GM12878 (cell line): ENCODE data around the gene SLC39A11. TPM values are rescaled to one million over a fixed set of nuclear protein-coding genes. Genes with fewer than 3 reads are reported as not detected.

ENCODE experiments used
- ATAC-seq: fragments of 200-7000 bp; cut with Tn5 transposase; 3 replicates; pipeline ENCODE4 v1.9.1; 2020; ENCODE audit warnings: mild to moderate bottlenecking, moderate library complexity
- BruUV-seq: library from RNA; stranded (reverse); fragments of 400-500 nt; replicated peaks from 2 replicates; lab custom pipeline; 2021; lab: Mats Ljungman, UMichigan
- CTCF ChIA-PET: fragments of 300-600 bp; sonication (Branson Sonifier 250); formaldehyde crosslinking; extraction: SDS; loops from one replicate; lab custom pipeline; 2021; ENCODE audit warnings: inconsistent platforms; lab: Yijun Ruan, JAX
- POLR2A ChIA-PET: fragments of 350-600 bp; formaldehyde crosslinking; extraction: SDS; loops from one replicate; lab custom pipeline; 2021; ENCODE audit warnings: inconsistent platforms; lab: Charles Lee
- RAD21 ChIA-PET: fragments of 300-600 bp; sonication (Branson Sonifier 250); formaldehyde crosslinking; loops from one replicate; lab custom pipeline; 2023; ENCODE audit warnings: antibody characterized with exemption; ENCODE audit not compliant: unreplicated experiment; lab: Charles Lee
- SMC1A ChIA-PET: fragments of 300-600 bp; sonication (Branson Sonifier 250); formaldehyde crosslinking; loops from one replicate; lab custom pipeline; 2023; ENCODE audit not compliant: unreplicated experiment, uncharacterized antibody; lab: Charles Lee
- DNase-seq: peaks from one replicate; pipeline ENCODE4 v3.0.0-alpha.2; 2011; ENCODE audit warnings: low read depth, low spot score
- FAIRE-seq: peaks from 3 replicates; lab custom pipeline; 2011; peaks lifted over from hg19 to GRCh38; lab: Jason Lieb, UNC
- H2AFZ ChIP-seq: 2 replicates; pipeline ENCODE4 v1.6.0; 2011; ENCODE audit warnings: low read depth, low read length, control low read depth; ENCODE audit not compliant: control insufficient read depth
- H3K27ac ChIP-seq: 2 replicates; pipeline ENCODE4 v1.5.1; 2011; ENCODE audit warnings: control low read depth; ENCODE audit not compliant: control insufficient read depth, insufficient read depth
- H3K27me3 ChIP-seq, 2 experiments: replicated peaks in 1 of 2; 2 replicates each; pipeline versions ENCODE4 v1.6.0 to v1.6.1; 2011; ENCODE audit warnings: low read length in 1 of 2; ENCODE audit not compliant: control insufficient read depth in 2 of 2, insufficient read depth in 2 of 2
- H3K36me3 ChIP-seq, 2 experiments: 2 replicates each; pipeline ENCODE4 v1.5.1; 2011; ENCODE audit warnings: low read length in 1 of 2; ENCODE audit not compliant: control insufficient read depth in 2 of 2, insufficient read depth in 2 of 2
- H3K4me1 ChIP-seq: 2 replicates; pipeline ENCODE4 v1.6.1; 2011; ENCODE audit warnings: mild to moderate bottlenecking, low read length, moderate library complexity, mixed read lengths; ENCODE audit not compliant: control insufficient read depth, insufficient read depth
- H3K4me2 ChIP-seq: 2 replicates; pipeline ENCODE4 v1.6.0; 2011; ENCODE audit warnings: control low read depth; ENCODE audit not compliant: control insufficient read depth, insufficient read depth
- H3K4me3 ChIP-seq: fragments of 200-600 bp; sonication (generic); 2 replicates; pipeline ENCODE4 v1.5.1; 2016
- H3K79me2 ChIP-seq: 2 replicates; pipeline ENCODE4 v1.6.0; 2011; ENCODE audit warnings: low read length; ENCODE audit not compliant: control insufficient read depth, insufficient read depth
- H3K9ac ChIP-seq: 2 replicates; pipeline ENCODE4 v1.8.0; 2011; ENCODE audit warnings: low read length, control low read depth, mixed read lengths; ENCODE audit not compliant: control insufficient read depth, insufficient read depth
- H3K9me3 ChIP-seq: replicated peaks from 3 replicates; pipeline ENCODE4 v1.5.1; 2011; ENCODE audit warnings: mild to moderate bottlenecking, low read length; ENCODE audit not compliant: control insufficient read depth, insufficient read depth
- H4K20me1 ChIP-seq: 2 replicates; pipeline ENCODE4 v1.6.0; 2011; ENCODE audit not compliant: control insufficient read depth, insufficient read depth
- BCL11A ChIP-seq: IDR thresholded peaks from 2 replicates; pipeline ENCODE4 v1.6.1; 2011; ENCODE audit warnings: low read depth, low read length
- CUX1 ChIP-seq: IDR thresholded peaks from 2 replicates; pipeline ENCODE4 v1.6.1; 2012; ENCODE audit warnings: improper control_type of control experiment, low read depth, low read length; ENCODE audit not compliant: insufficient replicate concordance
- NKRF ChIP-seq: fragments of 450-650 bp; conservative IDR thresholded peaks from 2 replicates; pipeline ENCODE4 v1.6.1; 2017; ENCODE audit warnings: mild to moderate bottlenecking, moderate library complexity
- WGBS: methylation state at CpG from one replicate; pipeline ENCODE4 v1.1.6; 2016; ENCODE audit warnings: low lambda C conversion rate; ENCODE audit not compliant: insufficient replicate concordance, insufficient coverage; ENCODE audit errors: missing lambda C conversion rate; 5-methylcytosine and 5-hydroxymethylcytosine counted together
- in situ Hi-C: fragments of 300-500 bp; cut with MboI; formaldehyde crosslinking; loops from 9 replicates; pipeline ENCODE4 v1.14.3; 2018; ENCODE audit warnings: mixed read lengths
- intact Hi-C: fragments of 100-400 bp; cut with micrococcal nuclease; formaldehyde crosslinking; loops from one replicate; pipeline ENCODE4 v1.14.2; 2022; ENCODE audit not compliant: unreplicated experiment
- polyA plus RNA-seq, 11 experiments: library from polyadenylated mRNA; depleted of rRNA in 4 of 11; unstranded in 6 of 11; stranded (reverse) in 5 of 11; fragments of >200 nt; fragmentation: Nextera tagmentation in 4 of 11; fragmentation: Illumina TruSeq in 1 of 11; extraction: Ambion mirVana in 4 of 11; extraction: Trizol in 1 of 11; gene quantifications; 1 replicate in 1 of 11; 2 replicates in 10 of 11; pipeline versions ENCODE4 v1.2.1 to v1.2.3, GENCODE V29; 2011 to 2016; ENCODE audit warnings: inconsistent platforms in 2 of 11, missing spikeins in 2 of 11, low read depth in 1 of 11
- total RNA-seq, 4 experiments: library from RNA; depleted of rRNA in 3 of 4; stranded (reverse); fragments of >200 nt in 3 of 4; fragmentation: Illumina TruSeq in 1 of 4; extraction: Trizol in 1 of 4; gene quantifications; 2 replicates each; pipeline versions ENCODE4 v1.2.1 to v1.2.3, GENCODE V29; 2013 to 2021

SLC39A11 gene
- total and polyA plus RNA-seq, 10 of the 15 experiments (the other 5 are each of a cell fraction or from before 2014, with no cell fraction given): 8.6 to 23.8 (median 14.0) TPM

GRCh38 chr17:72972263-72972951 is 120.1 kb downstream of the SLC39A11 start:
- Histone ChIP-seq H4K20me1 (no peaks in the 10 kb centered on the region), H3K36me3 (no peaks in the 10 kb centered on the region), H3K27me3 (no peaks in the 10 kb centered on the region), H3K27ac (no peak overlapping the region), H3K79me2 (peaks cover 2% of the 10 kb centered on the region; the same call in 1 of the 2 replicates), H3K9ac (no peak overlapping the region), H2AFZ (no peak overlapping the region), H3K4me1 (peaks cover 6% of the 10 kb centered on the region), H3K4me2 (no peak overlapping the region), H3K4me3 (no peak overlapping the region), H3K9me3 (no peaks in the 10 kb centered on the region; the same call in 1 of the 3 replicates)
- WGBS: over 99% methylated on average over 9 of the region's 9 CpGs
- no peak for TF ChIP-seq NKRF
- BruUV-seq: no TSS peak
- ChIA-PET POLR2A (no interaction called here), CTCF (interaction anchor here (0.7 to 1.5 kb wide), 2 partner anchors 13 to 244 kb away, joined by 3 to 4 read pairs; no protein-coding TSS in a partner anchor), SMC1A (no interaction called here), RAD21 (no interaction called here)
- ATAC-seq (no peak), DNase-seq (no peak), FAIRE-seq (no peak)
- intact Hi-C loops: no loop called here
- in situ Hi-C loops: no loop called here

GRCh38 chr17:72971226-72971880 is 121.1 kb downstream of the SLC39A11 start:
- BruUV-seq: no TSS peak
- SMC1A ChIA-PET: interaction anchor here (0.6 kb wide), 1 partner anchor 371 kb away, joined by 3 read pairs; no protein-coding TSS in a partner anchor
- Histone ChIP-seq H3K79me2 (peaks cover 2% of the 10 kb centered on the region; the same call in 1 of the 2 replicates), H2AFZ (no peak overlapping the region), H3K4me2 (no peak overlapping the region; the same call in 1 of the 2 replicates), H3K4me3 (no peak overlapping the region)
- in situ Hi-C loops: no loop called here
- ATAC-seq: no peak
- TF ChIP-seq CUX1: no peak
- TF ChIP-seq BCL11A: no peak
- TF ChIP-seq, all 136 proteins: peak for 0
- no peaks in the 10 kb centered on the region for H3K4me1 ChIP-seq
- intact Hi-C loops: no loop called here
- no peaks in the 10 kb centered on the region for H3K36me3 ChIP-seq
- no peak overlapping the region for H3K9ac ChIP-seq
- CTCF ChIA-PET: interaction anchor here (0.7 to 1.9 kb wide), 3 partner anchors 11 to 245 kb away, joined by 3 to 4 read pairs (median 4); no protein-coding TSS in a partner anchor
- no peaks in the 10 kb centered on the region for H3K27me3 ChIP-seq
- no peaks in the 10 kb centered on the region; the same call in 1 of the 3 replicates for H3K9me3 ChIP-seq
- DNase-seq (no peak), FAIRE-seq (no peak)
- WGBS: 16% methylated on average over 11 of the region's 11 CpGs
- RAD21 ChIA-PET: interaction anchor here (1.6 kb wide), 1 partner anchor 185 kb away, joined by 4 read pairs; no protein-coding TSS in a partner anchor
- no peak overlapping the region for H3K27ac ChIP-seq
- no peaks in the 10 kb centered on the region for H4K20me1 ChIP-seq
- POLR2A ChIA-PET: no interaction called here
